HAP-1 (cell line): ENCODE results near the gene HACL1.
"Not testable (repeated sequence)": the region's sequence is repeated elsewhere in the genome, so short reads cannot be mapped to it uniquely, and the experiment has no call there.

Experiments used
- DNase-seq, 2 experiments: peaks; one replicate each; pipeline ENCODE4 v3.0.0-alpha.2; 2016 to 2020; ENCODE audit warnings: low spot score in 2 of 2
- H3K27me3 ChIP-seq: fragments of 250-450 bp; sonication (Bioruptor Pico); 2 replicates; pipeline ENCODE4 v1.5.1; 2020; ENCODE audit warnings: low read depth, mild to moderate bottlenecking, moderate library complexity
- H3K36me3 ChIP-seq: fragments of 250-450 bp; sonication (Bioruptor Pico); replicated peaks from 2 replicates; pipeline ENCODE4 v1.5.1; 2020; ENCODE audit warnings: mild to moderate bottlenecking
- H3K4me1 ChIP-seq: fragments of 250-450 bp; sonication (Bioruptor Pico); 2 replicates; pipeline ENCODE4 v1.5.1; 2020; ENCODE audit warnings: mild to moderate bottlenecking
- H3K4me3 ChIP-seq: fragments of 250-450 bp; sonication (Bioruptor Pico); 2 replicates; pipeline ENCODE4 v1.5.1; 2020; ENCODE audit warnings: mild to moderate bottlenecking, moderate library complexity
- H3K9me3 ChIP-seq: fragments of 250-450 bp; sonication (Bioruptor Pico); 2 replicates; pipeline ENCODE4 v1.5.1; 2020; ENCODE audit warnings: mild to moderate bottlenecking, moderate library complexity
- in situ Hi-C: fragments of 300-500 bp; cut with MboI; formaldehyde crosslinking; loops from 3 replicates; pipeline ENCODE4 v1.14.3; 2020; ENCODE audit warnings: low sequenced_read_pairs, inconsistent platforms, mixed read lengths

Gene HACL1

DNA sequence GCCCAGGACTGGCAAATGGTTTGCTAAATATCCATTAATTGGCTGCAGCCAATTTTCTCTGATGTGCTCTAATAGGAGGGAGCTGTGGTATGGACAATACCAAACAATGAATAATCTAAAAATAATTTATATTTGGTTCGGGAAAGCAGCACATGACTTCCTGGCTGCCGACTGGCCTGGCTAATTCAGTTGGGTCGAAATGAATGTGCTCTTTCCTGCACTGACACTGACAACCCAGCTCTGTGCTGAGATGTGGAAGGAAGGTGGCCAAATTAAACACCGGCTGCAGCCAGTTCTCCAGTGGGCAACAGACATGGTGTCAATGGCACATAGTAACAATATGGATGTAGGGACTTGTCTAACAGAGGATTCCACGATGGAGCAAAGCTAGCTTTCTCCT, 58.8 kb downstream of the HACL1 start:
- in situ Hi-C loops = no loop called here

GRCh38 chr3:15541371-15541770, 60.0 kb downstream of the HACL1 start:
- in situ Hi-C loops = no loop called here
- DNase-seq = no peak
- peaks cover 5% of the 10 kb centered on the region; the same call in 1 of the 2 replicates for H3K27me3 ChIP-seq
- H3K4me1 ChIP-seq = no peaks in the 10 kb centered on the region
- H3K4me3 ChIP-seq = no peak overlapping the region
- H3K36me3 ChIP-seq = no peaks in the 10 kb centered on the region
- H3K9me3 ChIP-seq = no peaks in the 10 kb centered on the region

More for the DNA sequence above, 58.8 kb downstream of the HACL1 start:
- no peak for DNase-seq
- no peaks in the 10 kb centered on the region for H3K9me3 ChIP-seq
- no peaks in the 10 kb centered on the region for H3K4me1 ChIP-seq
- H3K27me3 ChIP-seq = peaks cover 5% of the 10 kb centered on the region; the same call in 1 of the 2 replicates
- H3K4me3 ChIP-seq = no peak overlapping the region
- no peaks in the 10 kb centered on the region for H3K36me3 ChIP-seq

- no peaks in the 10 kb centered on the region for H3K4me1 ChIP-seq
- no peak overlapping the region for H3K4me3 ChIP-seq
- no peaks in the 10 kb centered on the region for H3K36me3 ChIP-seq
- in situ Hi-C loops = no loop called here
- H3K9me3 ChIP-seq = no peaks in the 10 kb centered on the region
- DNase-seq = no peak
- no peaks in the 10 kb centered on the region for H3K27me3 ChIP-seq
Measured at GRCh38 chr3:15539066-15539465, 62.3 kb downstream of the HACL1 start.

GRCh38 chr3:15538345-15538744, 63.0 kb downstream of the HACL1 start:
- Histone ChIP-seq H3K36me3 (no peaks in the 10 kb centered on the region), H3K4me3 (no peak overlapping the region), H3K4me1 (no peaks in the 10 kb centered on the region), H3K9me3 (no peaks in the 10 kb centered on the region), H3K27me3 (no peaks in the 10 kb centered on the region)
- DNase-seq = no peak
- in situ Hi-C loops = no loop called here

- Histone ChIP-seq H3K4me1 (no peaks in the 10 kb centered on the region), H3K36me3 (no peaks in the 10 kb centered on the region), H3K4me3 (no peak overlapping the region), H3K27me3 (no peaks in the 10 kb centered on the region), H3K9me3 (no peaks in the 10 kb centered on the region)
- in situ Hi-C loops = no loop called here
- no peak for DNase-seq
Measured at GRCh38 chr3:15536856-15537255, 64.5 kb downstream of the HACL1 start.

GRCh38 chr3:15535732-15536131, 65.6 kb downstream of the HACL1 start:
- H3K27me3 ChIP-seq = no peaks in the 10 kb centered on the region
- H3K4me1 ChIP-seq = no peaks in the 10 kb centered on the region
- DNase-seq = no peak
- no peak overlapping the region for H3K4me3 ChIP-seq
- no peaks in the 10 kb centered on the region for H3K9me3 ChIP-seq
- in situ Hi-C loops = no loop called here
- no peaks in the 10 kb centered on the region for H3K36me3 ChIP-seq

- in situ Hi-C loops, H3K9me3 ChIP-seq, H3K27me3 ChIP-seq, H3K4me1 ChIP-seq, DNase-seq, H3K4me3 ChIP-seq, H3K36me3 ChIP-seq: not testable (repeated sequence)
Measured at GRCh38 chr3:15532614-15533013, 68.8 kb downstream of the HACL1 start.

DNA sequence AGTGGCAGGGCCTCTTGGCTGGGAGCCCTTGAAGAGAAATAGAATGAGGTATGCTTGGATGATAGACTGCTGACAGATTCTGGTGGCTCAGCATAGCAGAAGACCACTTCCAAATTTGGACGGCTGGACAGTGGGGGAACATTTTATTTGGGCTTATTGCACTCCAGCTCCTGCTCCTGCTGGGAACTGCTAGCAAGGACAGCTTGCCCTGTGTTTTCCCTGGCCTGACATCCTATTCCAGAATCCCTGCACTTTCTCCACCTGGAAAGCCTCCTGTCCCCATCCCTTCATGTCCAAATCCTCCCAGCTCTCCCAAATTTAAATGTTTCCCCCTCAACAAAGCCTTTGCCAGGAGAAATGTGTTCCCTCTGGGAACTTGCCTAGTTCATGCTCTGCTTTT, 70.0 kb downstream of the HACL1 start:
- Histone ChIP-seq H3K9me3 (no peaks in the 10 kb centered on the region), H3K4me1 (no peaks in the 10 kb centered on the region), H3K27me3 (peaks cover 7% of the 10 kb centered on the region; the same call in 1 of the 2 replicates), H3K36me3 (no peaks in the 10 kb centered on the region), H3K4me3 (no peak overlapping the region)
- in situ Hi-C loops = no loop called here
- no peak for DNase-seq

GRCh38 chr3:15528854-15529537, 72.4 kb downstream of the HACL1 start:
- no peaks in the 10 kb centered on the region for H3K36me3 ChIP-seq

GRCh38 chr3:15527031-15527459, 74.3 kb downstream of the HACL1 start:
- no peaks in the 10 kb centered on the region for H3K4me1 ChIP-seq
- H3K36me3 ChIP-seq = no peaks in the 10 kb centered on the region
- H3K4me3 ChIP-seq = no peak overlapping the region
- in situ Hi-C loops = no loop called here
- peaks cover 9% of the 10 kb centered on the region; the same call in 1 of the 2 replicates for H3K27me3 ChIP-seq
- no peaks in the 10 kb centered on the region for H3K9me3 ChIP-seq
- peak in 1 of 2 experiments; percentile 18 for DNase-seq

More at GRCh38 chr3:15528854-15529537, 72.4 kb downstream of the HACL1 start:
- no peaks in the 10 kb centered on the region for H3K9me3 ChIP-seq
- H3K4me3 ChIP-seq = no peak overlapping the region
- no peaks in the 10 kb centered on the region for H3K4me1 ChIP-seq
- in situ Hi-C loops = no loop called here
- peaks cover 7% of the 10 kb centered on the region; the same call in 1 of the 2 replicates for H3K27me3 ChIP-seq
- DNase-seq = no peak

- in situ Hi-C loops = no loop called here
- Histone ChIP-seq H3K36me3 (no peaks in the 10 kb centered on the region), H3K9me3 (no peaks in the 10 kb centered on the region), H3K27me3 (peaks cover 18% of the 10 kb centered on the region), H3K4me3 (no peak overlapping the region), H3K4me1 (no peaks in the 10 kb centered on the region)
- DNase-seq = no peak
Measured at GRCh38 chr3:15525790-15526189, 75.6 kb downstream of the HACL1 start.

DNA sequence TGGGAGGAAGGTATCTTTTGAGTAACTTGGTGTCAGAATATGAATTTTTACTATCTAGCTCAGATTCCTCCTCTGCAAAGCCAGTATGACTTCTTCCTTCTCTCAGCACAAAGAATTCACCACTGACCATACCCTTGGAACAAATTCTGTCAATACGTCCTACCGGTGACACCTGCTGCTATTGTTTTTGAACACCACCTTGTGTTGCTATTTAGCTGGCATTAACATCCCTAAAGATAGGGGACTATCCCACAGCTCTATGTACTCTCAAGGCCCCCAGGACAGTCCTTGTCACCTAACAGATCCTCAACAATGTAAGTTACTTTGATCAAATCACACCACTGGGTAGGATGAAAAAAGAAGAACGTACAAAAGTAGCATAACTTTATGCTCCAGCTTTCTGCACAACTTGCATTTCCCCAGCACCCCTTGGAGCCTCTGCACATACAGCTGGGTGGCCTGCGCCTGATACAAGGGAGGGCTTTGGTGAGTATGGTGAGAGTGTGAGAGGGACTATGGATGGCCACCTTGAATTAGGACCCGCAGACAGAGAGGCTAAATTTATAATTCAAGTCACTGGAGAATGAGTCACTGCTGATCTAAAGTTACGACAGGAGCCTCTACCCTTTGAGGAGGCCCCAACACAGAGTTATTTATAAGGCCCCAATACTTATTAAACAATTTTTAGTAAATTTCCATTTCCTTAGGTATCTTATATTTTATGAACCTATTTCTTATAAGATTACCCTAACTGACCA, 77.5 kb downstream of the HACL1 start:
- H3K27me3 ChIP-seq = peaks cover 28% of the 10 kb centered on the region
- H3K4me1 ChIP-seq = no peaks in the 10 kb centered on the region
- no peaks in the 10 kb centered on the region for H3K36me3 ChIP-seq
- H3K4me3 ChIP-seq = no peak overlapping the region
- no peaks in the 10 kb centered on the region for H3K9me3 ChIP-seq
- in situ Hi-C loops = no loop called here
- DNase-seq = no peak

- Histone ChIP-seq H3K9me3 (no peaks in the 10 kb centered on the region), H3K36me3 (no peaks in the 10 kb centered on the region), H3K4me3 (no peak overlapping the region), H3K27me3 (peaks cover 26% of the 10 kb centered on the region), H3K4me1 (no peaks in the 10 kb centered on the region)
- in situ Hi-C loops = no loop called here
- no peak for DNase-seq
Measured at GRCh38 chr3:15522016-15522415, 79.4 kb downstream of the HACL1 start.

- H3K4me1 ChIP-seq = no peaks in the 10 kb centered on the region
Measured at GRCh38 chr3:15521573-15521965, 79.8 kb downstream of the HACL1 start, which contains the start of gene COLQ. Gene COLQ (minus strand): TSS chr3:15521706. CDS start chr3:15521625, 81 bp downstream.

More at GRCh38 chr3:15521573-15521965, 79.8 kb downstream of the HACL1 start, which contains the start of gene COLQ:
- Histone ChIP-seq H3K36me3 (no peaks in the 10 kb centered on the region), H3K9me3 (no peaks in the 10 kb centered on the region), H3K4me3 (no peak within 1 kb of the TSS), H3K27me3 (peaks cover 25% of the 10 kb centered on the region)
- in situ Hi-C loops = no loop called here
- no peak for DNase-seq
